GM18499 (cell line): ENCODE data around the gene ADGRF3.
"Not testable (repeated sequence)": the region's sequence is repeated elsewhere in the genome, so short reads cannot be mapped to it uniquely, and the experiment has no call there.

Source experiments
- ATAC-seq: cut with Tn5 transposase; IDR thresholded peaks from one replicate; pipeline ENCODE4 v1.9.1; 2021; ENCODE audit warnings: moderate number of reproducible peaks; ENCODE audit not compliant: insufficient read depth, unreplicated experiment

ADGRF3 gene

DNA sequence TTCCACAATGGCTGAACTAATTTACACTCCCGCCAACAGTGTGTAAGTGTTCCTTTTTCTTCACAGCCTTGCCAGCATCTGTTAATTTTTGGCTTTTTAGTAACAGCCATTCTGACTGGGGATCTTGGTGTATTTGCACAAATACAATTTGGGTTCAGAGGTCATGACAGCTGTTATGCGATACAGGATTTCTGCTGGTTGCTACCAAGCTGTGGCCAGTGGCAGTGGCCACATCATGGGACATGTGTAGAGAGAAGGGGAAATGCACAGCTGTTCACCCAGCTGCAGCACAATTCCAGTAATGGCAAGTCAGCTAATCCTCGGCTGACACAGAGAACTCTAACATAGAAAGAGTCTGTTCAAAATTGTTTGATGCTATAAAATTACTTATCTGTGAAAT, 21.7 kb downstream of the ADGRF3 start:
- ATAC-seq: no peak

DNA sequence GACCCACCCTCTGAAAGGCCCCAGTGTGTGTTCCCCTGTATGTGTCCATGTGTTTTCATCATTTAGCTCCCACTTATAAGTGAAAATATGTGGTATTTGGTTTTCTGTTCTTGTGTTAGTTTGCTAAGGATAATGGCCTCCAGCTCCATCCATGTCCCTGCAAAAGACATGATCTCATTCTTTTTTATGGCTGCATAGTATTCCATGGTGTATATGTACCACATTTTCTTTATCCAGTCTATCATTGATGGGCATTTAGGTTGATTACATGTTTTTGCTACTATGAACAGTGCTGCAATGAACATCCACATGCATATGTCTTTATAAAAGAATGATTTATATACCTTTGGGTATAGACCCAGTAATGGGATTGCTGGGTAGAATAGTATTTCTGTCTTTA, 22.1 kb downstream of the ADGRF3 start:
- ATAC-seq: not testable (repeated sequence)

DNA sequence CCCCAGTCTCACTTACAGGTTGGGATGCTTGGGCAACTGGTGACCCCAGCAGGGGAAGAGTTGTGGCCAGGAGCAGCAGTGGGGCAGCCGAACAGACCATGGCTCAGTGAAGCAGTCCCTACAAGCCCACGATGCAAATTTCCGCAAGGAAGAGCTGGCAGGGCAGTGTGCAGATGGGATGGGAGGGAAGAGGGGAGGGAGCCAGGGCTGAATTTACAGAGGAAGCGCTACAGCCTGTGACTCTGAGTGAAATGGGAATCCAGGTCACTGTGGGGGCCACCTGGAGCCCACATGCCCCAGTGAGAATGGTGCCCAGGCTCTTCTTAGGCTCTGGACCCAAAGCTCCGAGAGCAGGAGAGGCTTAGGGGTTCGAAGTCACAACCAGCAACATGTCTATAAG, 27.6 kb downstream of the ADGRF3 start:
- ATAC-seq: no peak

DNA sequence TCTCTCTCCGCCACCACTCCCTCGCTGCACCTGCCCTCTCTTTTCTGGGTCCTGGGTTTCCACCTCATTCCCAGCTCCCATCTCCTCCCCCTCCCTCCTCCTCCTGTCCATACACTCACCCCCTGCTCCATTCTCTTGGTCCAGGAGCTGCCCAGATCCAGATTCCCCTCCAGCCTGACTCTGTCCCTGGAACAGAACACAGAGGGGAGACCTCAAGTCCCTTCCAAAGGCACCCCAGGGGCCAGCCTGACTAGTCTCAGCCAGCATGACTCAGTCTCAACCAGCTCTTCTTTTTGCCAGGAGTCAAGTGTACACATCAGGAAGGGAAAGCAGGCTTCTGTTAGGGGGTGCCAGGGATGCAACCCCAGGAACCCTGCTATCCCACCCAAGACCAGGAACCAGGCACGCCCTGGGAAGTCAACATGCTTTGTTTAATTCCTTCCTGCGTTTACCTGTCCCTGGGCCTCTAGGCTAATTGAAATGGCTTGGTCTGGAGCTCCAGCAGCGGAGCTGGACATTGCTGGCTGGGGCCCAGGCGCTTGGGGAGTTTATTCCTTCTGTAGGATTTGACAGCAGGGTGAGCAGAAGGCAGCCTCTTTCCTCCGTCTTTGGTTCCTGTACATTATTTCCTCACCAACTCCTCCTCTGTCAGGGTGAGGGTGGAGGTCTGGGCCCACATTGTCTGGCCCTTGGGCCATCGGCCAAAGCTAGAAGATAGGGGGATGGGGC, 29.0 kb downstream of the ADGRF3 start:
- ATAC-seq: no peak

DNA sequence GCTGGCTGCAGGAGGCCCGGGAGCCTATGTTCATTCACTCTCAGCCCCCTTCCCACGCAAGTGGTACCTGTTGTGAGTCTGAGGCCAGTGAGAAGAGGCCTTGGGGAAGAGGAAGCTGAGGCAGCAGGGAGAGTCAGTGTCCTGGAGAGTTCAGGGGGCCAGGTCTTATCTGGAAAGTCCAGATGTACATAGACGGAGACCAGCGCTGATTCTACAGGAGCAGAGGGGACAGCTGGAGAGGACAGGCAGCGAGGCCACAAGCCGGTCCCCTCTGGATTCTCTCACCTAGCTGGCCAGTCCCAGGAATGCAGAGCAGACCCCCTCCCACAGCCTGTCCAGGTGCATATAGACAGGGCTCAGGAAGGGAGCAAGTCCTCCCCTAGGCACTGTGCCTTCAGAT, 29.7 kb downstream of the ADGRF3 start:
- no peak for ATAC-seq

DNA sequence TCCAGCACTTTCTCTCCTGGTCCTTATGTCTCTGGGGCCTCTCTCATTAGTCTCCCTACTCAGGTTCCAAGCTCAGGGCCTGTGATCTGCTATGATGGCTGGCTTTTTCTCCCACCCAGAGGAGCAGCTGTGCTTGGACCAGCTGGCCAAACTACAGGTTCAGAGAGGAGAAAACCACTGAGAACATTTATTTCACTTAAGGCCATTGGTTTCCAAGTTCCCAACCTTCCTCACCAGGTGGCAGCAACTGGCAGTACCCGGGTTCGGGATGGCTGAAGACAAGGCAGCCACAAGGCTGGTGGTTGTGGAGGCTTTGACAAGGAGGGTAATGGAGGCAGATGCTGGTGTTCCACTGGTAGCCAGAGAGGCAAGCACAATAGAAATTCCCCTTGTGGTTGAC, 30.5 kb downstream of the ADGRF3 start:
- no peak for ATAC-seq

DNA sequence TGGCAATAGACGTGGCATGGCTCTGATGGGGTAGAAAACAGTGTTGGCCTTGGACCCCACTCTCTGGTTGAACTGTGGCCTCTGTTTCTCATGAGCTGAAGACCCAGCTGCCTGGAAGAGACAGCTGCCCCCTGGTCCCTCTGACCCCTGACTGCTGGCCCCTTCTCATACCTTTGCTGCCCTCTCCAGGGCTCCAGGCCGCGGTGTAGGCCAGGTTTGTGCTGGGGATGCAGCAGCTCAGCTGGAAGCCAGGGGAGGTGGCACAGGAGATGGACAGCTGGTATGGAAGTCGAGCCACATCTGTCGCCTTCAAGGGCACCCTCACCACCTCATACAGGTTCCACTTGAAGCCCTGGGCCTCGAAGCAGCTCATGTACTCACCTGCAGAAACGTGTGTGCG, 32.3 kb downstream of the ADGRF3 start:
- no peak for ATAC-seq

DNA sequence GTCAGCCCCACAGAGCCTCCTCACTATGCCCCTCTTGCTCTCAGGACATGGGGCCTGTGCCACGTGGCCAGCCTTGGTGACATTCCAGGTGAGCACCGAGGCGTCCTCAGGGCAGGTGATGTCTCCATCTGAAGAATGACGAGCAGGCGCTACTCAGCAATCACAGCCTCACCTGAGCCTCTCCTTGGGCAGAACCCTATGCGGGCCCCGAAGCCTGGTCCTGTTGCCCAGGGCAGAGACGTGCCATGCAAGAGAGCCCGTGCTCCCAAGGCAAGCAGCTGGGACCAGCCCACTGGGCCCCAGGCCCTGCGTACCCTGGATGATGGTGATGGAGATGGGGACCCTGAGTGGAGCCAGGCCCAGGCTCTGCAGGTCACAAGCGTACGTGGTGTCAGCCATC, 33.1 kb downstream of the ADGRF3 start:
- ATAC-seq: no peak

DNA sequence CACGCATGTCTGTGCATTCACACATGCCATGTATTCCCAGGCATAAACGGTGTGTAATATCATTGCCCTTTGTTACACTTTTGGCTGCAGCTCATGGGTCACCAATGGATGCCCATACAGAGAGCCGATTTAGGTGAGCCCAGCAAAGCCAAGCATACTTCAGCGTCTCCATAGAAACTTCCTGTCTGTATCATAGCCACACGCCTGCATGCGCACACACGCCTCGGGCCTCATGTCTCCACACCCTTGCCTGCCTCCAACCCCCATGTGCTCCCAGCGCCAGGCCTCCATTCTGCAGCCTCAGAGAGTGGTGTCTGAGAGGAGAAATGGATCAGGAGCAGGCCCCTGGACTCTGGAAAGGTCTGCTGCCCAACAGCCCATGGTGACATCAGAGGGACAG, 34.1 kb downstream of the ADGRF3 start:
- ATAC-seq: no peak

DNA sequence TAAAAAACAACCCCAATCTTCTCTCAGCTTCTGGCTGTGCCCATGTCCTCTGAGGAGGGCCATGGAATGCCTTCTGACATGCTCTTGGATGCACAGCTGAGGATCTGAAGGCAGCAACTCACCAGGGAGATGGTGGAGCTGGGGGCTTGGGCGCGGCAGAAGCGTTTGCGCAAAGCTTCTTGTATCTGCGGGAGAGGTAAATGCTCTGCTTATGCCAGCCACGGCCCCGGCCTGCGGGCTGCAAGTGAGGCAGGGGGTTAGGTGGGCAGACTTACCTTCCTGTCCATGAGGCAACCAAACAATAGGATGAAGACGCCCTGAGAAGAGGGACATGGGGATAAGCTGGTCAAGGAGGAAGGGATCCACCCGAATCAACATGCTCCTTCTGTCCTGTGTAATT, 36.7 kb downstream of the ADGRF3 start:
- no peak for ATAC-seq

DNA sequence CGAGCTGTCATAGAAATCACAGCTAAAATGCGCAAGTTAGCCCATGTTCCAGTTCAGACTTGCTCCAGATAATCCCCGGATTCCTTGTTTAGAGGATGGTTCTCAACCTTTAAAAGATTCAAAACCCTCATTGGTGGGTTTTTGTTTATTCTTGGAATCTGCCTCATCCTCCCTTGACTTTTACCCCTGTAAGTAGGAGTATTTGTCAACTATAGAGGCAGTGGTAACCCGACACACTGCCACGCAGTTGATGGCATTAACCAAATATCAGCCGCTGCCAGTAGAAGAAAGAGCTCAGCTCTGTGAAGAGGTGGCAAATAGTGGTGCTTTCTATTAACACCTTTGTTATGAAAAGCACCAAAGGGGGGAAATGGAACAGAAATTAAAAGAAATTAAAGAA, 41.0 kb downstream of the ADGRF3 start:
- no peak for ATAC-seq

DNA sequence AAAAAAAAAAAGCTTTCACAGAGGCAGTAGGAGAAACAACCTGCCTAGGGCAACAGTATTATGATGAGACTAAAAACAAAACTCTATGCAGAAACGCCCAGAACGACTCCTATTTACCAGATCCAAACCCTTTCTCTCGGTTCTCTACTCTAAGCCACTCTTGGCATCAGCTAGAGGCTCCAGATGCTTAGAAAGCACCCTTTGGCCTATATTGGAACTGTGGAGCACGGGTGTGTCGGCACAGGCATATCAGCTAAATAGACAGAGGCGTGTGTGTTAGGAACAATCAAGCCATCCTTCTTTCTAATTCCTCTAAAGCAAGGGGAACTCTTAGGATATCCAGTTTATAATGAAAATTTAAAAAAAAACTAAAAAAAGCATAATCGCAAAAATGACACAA, 41.5 kb downstream of the ADGRF3 start:
- ATAC-seq: not testable (repeated sequence)

DNA sequence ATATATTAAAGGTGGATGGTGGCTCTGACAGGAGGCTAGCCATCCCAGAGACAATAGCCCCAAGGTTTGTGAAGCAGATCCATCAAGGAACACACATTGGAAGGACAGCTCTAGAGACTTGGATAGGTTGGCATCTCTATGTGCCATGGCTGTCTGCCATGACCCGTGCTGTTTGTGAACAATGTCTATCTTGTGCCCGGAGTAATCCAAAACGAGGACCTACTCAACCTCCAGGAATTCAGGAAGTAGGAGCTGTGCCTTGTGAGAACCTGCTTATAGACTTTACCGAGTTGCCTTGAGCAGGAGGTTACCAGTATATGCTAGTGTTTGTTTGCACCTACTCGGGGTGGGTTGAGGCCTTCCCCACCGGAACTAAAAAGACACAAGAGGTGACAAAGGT, 43.7 kb downstream of the ADGRF3 start:
- no peak for ATAC-seq

DNA sequence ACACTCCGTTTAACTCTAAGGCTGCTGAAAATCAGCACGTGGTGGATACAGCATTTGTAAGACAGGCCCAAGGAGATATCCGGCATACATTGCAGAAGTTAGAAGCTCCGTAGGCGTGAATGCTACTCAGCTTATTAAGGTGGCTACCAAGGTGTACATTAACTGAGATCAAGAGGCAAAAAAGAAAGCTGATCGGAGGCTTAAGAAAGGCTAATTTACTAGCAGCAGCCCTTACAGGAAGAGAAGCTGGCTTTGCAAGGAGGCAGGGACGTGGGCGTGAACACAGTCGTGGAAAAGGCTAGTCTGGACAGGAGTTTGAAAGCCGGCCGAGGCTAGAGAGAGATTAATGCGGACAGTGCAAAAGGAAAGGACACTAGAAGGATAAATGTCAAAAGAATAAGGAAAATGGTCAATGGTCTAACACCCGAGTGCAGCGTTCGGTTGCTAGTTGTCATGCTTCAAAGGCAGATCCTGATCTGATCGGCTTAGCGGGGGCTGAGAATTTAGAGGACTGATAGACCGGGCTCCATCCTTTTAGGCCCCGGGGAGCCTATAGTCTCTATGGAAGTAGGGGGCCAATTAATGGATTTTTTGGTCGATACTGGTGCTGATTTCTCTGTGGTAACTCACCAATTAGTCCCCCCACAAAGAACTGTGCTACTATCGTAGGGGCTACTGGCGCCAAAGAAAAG, 46.2 kb downstream of the ADGRF3 start:
- no peak for ATAC-seq

DNA sequence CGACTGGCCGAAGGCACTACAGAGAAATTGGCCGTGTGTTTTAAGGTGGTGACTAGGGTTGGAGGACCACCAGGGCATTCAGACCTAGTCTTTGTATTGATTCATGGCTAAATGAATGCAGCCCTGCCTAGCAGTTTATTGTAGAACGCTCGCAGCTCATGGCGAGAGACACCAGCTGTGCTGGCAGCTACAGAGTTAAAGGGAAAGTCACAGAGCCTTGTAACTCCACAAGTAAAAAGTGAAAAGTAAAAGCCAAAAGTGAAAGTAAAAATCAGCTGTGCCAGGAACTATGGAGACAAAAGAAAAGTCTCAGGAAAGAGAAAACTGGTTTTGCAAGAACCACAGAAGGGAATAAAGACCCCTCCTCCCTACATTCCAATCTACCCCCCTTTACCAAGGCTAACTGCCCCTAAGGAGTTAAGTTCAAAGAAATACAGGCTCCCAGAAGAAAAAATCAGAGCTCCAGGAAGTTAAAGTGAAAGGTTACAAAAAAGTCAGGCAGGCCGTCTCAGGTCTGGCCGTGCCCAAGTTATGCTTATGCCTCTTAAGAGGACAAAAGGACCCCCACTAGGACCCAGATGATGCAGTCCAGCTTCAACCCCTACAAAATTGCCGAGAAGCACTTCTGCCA, 47.0 kb downstream of the ADGRF3 start:
- ATAC-seq: no peak

DNA sequence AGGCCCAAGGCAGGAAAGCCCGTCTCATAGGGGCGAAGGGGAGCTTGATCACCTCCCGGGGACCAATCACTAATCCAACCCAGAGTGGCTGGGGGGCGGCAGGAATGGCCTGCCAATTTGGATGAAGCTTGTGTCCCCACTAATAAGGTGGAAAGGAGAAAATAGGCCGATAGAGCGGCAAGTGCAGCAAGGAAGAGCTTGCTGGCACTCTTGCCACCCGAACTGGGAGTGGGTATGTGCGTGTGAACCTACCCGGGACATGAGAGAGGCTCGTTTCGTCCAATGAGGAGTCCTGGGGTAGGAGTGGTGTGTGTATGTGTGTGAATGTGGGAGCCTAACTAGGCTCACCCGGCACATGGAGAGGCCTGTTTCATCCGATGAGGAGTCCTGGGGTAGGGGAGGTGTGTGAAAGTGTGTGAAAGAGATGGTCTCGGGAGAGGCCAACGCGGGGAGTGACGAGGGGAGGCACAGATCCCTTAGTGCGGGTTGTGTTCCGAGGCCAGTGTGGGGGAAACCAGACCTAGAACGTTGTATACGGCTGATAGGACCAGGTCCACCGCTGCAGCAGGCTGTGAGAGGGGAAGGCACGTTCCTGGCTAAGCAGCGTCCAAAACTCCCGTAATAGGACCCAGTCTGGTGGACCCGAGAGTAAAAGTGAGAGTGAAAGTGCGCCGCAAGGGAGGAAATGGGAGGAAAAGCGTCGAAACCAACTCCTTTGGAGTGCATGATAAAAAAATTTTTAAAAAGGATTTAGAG, 47.8 kb downstream of the ADGRF3 start:
- ATAC-seq: no peak

DNA sequence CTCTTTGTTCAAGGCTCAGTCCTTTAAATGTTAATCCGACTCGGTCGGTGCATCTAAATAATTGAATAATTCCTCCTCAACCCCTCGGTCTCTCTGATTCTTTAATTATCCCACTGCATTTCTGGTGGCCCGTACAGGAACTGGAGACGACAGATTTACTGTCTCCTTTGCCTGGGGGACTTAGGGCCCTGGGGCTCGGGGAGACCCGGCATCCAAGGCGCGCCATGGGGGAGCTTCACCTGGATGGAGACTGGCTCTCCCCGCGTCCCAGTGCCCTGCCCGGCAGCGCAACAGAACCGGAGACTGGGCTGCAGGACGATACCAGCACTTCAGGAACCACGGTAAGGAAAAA, 48.3 kb downstream of the ADGRF3 start:
- no peak for ATAC-seq

DNA sequence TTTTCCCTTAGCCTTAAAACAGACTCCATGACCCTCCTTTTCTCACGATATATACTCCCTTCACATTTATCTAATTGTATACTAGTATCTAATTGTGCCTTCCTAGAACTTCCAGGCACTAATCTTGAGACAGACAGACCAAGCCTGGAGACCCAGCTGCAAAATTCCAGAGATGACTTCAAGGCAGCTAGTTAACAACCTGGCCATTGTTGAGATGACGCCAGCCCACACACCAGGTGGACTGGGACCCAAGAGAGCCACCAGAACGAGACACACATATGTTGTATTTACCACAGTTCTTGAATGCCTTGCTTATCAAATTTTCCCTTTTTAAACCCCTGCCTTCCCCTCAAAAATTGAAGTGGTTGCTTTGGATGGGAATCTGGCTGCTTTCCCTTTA, 49.5 kb downstream of the ADGRF3 start:
- no peak for ATAC-seq

DNA sequence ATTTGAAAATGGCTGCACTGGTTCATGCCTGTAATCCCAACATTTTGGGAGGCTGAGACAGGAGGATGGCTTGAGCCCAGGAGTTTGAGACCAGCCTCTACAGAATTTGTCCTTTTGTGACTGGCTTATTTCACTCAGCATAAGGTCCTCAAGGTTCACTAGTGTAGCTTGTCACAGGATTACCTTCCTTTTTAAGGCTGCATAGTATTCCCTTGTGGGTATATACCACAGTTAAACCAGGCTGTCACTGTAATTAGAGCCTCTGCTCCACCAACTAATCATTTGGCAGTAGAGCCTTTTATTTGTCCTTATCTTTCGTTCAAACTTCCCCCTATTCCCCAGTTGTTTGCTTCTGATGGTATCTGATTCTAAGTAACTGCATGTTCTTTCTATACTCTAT, 51.1 kb downstream of the ADGRF3 start:
- no peak for ATAC-seq

DNA sequence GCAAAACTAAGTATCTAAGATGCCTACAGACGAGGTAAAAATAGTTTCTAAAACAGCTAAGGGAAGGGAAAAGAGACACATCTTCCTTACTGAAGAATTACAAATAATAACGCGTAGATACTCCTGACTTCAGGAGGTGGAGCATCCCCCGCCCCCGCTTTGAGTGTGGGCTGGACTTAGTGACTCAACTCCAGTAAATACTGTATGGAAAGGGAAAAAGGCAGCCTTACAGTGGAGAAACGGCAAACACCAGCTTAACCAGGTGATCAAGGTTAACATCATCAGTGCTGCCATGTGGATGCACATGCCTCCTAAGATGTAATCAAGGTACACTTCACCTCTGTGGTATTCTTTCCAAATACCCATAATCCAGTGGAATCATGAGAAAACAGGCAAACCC, 53.9 kb downstream of the ADGRF3 start:
- no peak for ATAC-seq

DNA sequence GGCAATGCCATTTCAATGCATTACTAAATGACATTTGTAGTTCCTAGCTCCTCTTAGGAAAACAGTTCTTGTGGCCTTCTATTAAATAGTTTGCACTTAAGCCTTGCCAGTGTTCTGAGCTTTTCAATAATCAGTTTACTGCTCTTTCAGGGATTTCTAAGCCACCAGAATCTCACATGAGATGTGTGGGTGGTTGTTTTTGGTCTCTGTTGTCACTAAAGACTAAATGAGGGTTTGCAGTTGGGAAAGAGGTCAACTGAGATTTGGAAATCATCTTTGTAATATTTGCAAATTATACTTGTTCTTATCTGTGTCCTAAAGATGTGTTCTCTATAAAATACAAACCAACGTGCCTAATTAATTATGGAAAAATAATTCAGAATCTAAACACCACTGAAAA, 56.6 kb downstream of the ADGRF3 start:
- ATAC-seq: no peak
